Keratinocyte (primary cell): Measurements from ENCODE around the gene KLHDC3. TPM values are rescaled to one million over a fixed set of nuclear protein-coding genes. Genes with fewer than 3 reads are reported as not detected.

Source experiments
- DNase-seq: peaks from one replicate; pipeline ENCODE4 v3.0.0-alpha.2; 2011; ENCODE audit warnings: low read depth, missing footprints, low spot score
- FAIRE-seq: peaks from 2 replicates; lab custom pipeline; 2011; peaks lifted over from hg19 to GRCh38; lab: Jason Lieb, UNC
- H2AFZ ChIP-seq: 2 replicates; pipeline ENCODE4 v1.6.0; 2012; ENCODE audit warnings: low read length, control low read depth, inconsistent platforms; ENCODE audit not compliant: control insufficient read depth
- H3K27ac ChIP-seq: 2 replicates; pipeline ENCODE4 v1.5.1; 2011; ENCODE audit warnings: low read length; ENCODE audit not compliant: control insufficient read depth, insufficient read depth
- H3K27me3 ChIP-seq: 3 replicates; pipeline ENCODE4 v1.6.0; 2011; ENCODE audit warnings: low read length; ENCODE audit not compliant: control insufficient read depth, insufficient read depth; ENCODE audit errors: extremely low read depth
- H3K36me3 ChIP-seq, 2 experiments: 2 replicates in 1 of 2; 3 replicates in 1 of 2; pipeline ENCODE4 v1.5.1; 2011; ENCODE audit warnings: low read length in 2 of 2, mild to moderate bottlenecking in 1 of 2; ENCODE audit not compliant: control insufficient read depth in 2 of 2, insufficient read depth in 2 of 2; ENCODE audit errors: extremely low read depth in 1 of 2
- H3K4me1 ChIP-seq: 3 replicates; pipeline ENCODE4 v1.5.1; 2011; ENCODE audit warnings: low read length; ENCODE audit not compliant: control insufficient read depth, insufficient read depth; ENCODE audit errors: extremely low read depth
- H3K4me2 ChIP-seq: 3 replicates; pipeline ENCODE4 v1.6.0; 2011; ENCODE audit warnings: low read depth, low read length; ENCODE audit not compliant: control insufficient read depth, insufficient read depth; ENCODE audit errors: extremely low read depth
- H3K4me3 ChIP-seq, 3 experiments: fragments of 200-600 bp in 1 of 3; sonication (generic) in 1 of 3; 2 replicates in 2 of 3; 3 replicates in 1 of 3; pipeline ENCODE4 v1.5.1; 2011 to 2016; ENCODE audit warnings: low read length in 3 of 3, mild to moderate bottlenecking in 3 of 3, control low read depth in 2 of 3, inconsistent platforms in 1 of 3, low read depth in 1 of 3, mixed read lengths in 1 of 3, mixed run types in 1 of 3, moderate library complexity in 1 of 3; ENCODE audit not compliant: control insufficient read depth in 2 of 3, insufficient read depth in 2 of 3; ENCODE audit errors: extremely low read depth in 1 of 3
- H3K79me2 ChIP-seq: 2 replicates; pipeline ENCODE4 v1.6.0; 2012; ENCODE audit warnings: low read length; ENCODE audit not compliant: control insufficient read depth, insufficient read depth
- H3K9ac ChIP-seq: 3 replicates; pipeline ENCODE4 v1.6.0; 2011; ENCODE audit warnings: low read length; ENCODE audit not compliant: control insufficient read depth, insufficient read depth; ENCODE audit errors: extremely low read depth
- H3K9me1 ChIP-seq: 3 replicates; pipeline ENCODE4 v1.6.0; 2011; ENCODE audit warnings: low read length; ENCODE audit not compliant: control insufficient read depth, insufficient read depth; ENCODE audit errors: extremely low read depth
- H3K9me3 ChIP-seq: 2 replicates; pipeline ENCODE4 v1.5.1; 2012; ENCODE audit warnings: low read depth, low read length; ENCODE audit not compliant: control insufficient read depth
- H4K20me1 ChIP-seq: 3 replicates; pipeline ENCODE4 v1.6.0; 2011; ENCODE audit warnings: low read length; ENCODE audit not compliant: control insufficient read depth, insufficient read depth; ENCODE audit errors: extremely low read depth
- EZH2 ChIP-seq: IDR thresholded peaks from one replicate; pipeline ENCODE4 v1.6.1; 2012; ENCODE audit warnings: inconsistent platforms, mild to moderate bottlenecking, low read length, moderate library complexity
- dilution Hi-C: fragments of 300-500 bp; cut with MboI; formaldehyde crosslinking; loops from one replicate; pipeline ENCODE4 v1.7.0; 2020; ENCODE audit warnings: low sequenced_read_pairs; ENCODE audit not compliant: extremely low pct_ligation_motif_present
- polyA plus RNA-seq, 5 experiments: library from polyadenylated mRNA; depleted of rRNA in 3 of 5; stranded (reverse) in 3 of 5; stranded (forward) in 1 of 5; unstranded in 1 of 5; fragments of >200 nt; gene quantifications; 1 replicate in 1 of 5; 2 replicates in 3 of 5; 3 replicates in 1 of 5; pipeline versions ENCODE4 v1.2.1 to v1.2.3, GENCODE V29; 2011 to 2012; ENCODE audit warnings: missing spikeins in 2 of 5, low read depth in 1 of 5, low replicate concordance in 1 of 5
- TF ChIP-seq, protein P1 (sequence below), 3 experiments: IDR thresholded peaks in 1 of 3; conservative IDR thresholded peaks in 1 of 3; optimal IDR thresholded peaks in 1 of 3; 2 replicates in 2 of 3; 3 replicates in 1 of 3; pipeline versions ENCODE3 to v1.5.1; 2011; ENCODE audit warnings: low read length in 3 of 3, mild to moderate bottlenecking in 3 of 3, moderate library complexity in 2 of 3, control low read depth in 1 of 3, inconsistent platforms in 1 of 3; ENCODE audit not compliant: insufficient read depth in 2 of 3; ENCODE audit errors: extremely low read depth in 1 of 3

KLHDC3 gene
- polyA plus RNA-seq, 1 donor (not counting 4 experiments of a cell fraction or from before 2014, with no cell fraction given) = 24.8 TPM

GRCh38 chr6:43021270-43022047 is 7.4 kb downstream of the KLHDC3 start, which contains the start of gene RRP36:
Gene RRP36, plus strand, starts transcription at chr6:43021623. Its CDS starts 32 bp downstream, at chr6:43021655.
- peaks cover 8% of the 10 kb centered on the region for H3K4me1 ChIP-seq
- DNase-seq (no peak), FAIRE-seq (no peak)
- no peak for TF ChIP-seq EZH2
- TF ChIP-seq, protein P1, sequence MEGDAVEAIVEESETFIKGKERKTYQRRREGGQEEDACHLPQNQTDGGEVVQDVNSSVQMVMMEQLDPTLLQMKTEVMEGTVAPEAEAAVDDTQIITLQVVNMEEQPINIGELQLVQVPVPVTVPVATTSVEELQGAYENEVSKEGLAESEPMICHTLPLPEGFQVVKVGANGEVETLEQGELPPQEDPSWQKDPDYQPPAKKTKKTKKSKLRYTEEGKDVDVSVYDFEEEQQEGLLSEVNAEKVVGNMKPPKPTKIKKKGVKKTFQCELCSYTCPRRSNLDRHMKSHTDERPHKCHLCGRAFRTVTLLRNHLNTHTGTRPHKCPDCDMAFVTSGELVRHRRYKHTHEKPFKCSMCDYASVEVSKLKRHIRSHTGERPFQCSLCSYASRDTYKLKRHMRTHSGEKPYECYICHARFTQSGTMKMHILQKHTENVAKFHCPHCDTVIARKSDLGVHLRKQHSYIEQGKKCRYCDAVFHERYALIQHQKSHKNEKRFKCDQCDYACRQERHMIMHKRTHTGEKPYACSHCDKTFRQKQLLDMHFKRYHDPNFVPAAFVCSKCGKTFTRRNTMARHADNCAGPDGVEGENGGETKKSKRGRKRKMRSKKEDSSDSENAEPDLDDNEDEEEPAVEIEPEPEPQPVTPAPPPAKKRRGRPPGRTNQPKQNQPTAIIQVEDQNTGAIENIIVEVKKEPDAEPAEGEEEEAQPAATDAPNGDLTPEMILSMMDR (optimal IDR thresholded peaks at IDR 0.05 in 1 of 3, IDR thresholded peaks at IDR 0.05 in 1 of 3, conservative IDR thresholded peaks at IDR 0.05 in 1 of 3; ENCODE audit: extremely low read depth in 1 of 3, insufficient read depth in 2 of 3, low read length in 3 of 3) = no peak
- no peaks in the 10 kb centered on the region for H3K9me1 ChIP-seq
- H4K20me1 ChIP-seq = no peaks in the 10 kb centered on the region
- peak within 1 kb of the TSS; percentile 96 for H2AFZ ChIP-seq
- peak within 1 kb of the TSS; percentile 83 to 99 (median 97) for H3K4me3 ChIP-seq
- dilution Hi-C loops = no loop called here
- peaks cover 48% of the 10 kb centered on the region for H3K79me2 ChIP-seq
- H3K27ac ChIP-seq = peak within 1 kb of the TSS; percentile 80
- H3K27me3 ChIP-seq = no peaks in the 10 kb centered on the region
- peaks cover 24 to 26% of the 10 kb centered on the region in 2 experiments for H3K36me3 ChIP-seq
- peak within 1 kb of the TSS; percentile 93 for H3K9ac ChIP-seq
- H3K9me3 ChIP-seq = no peaks in the 10 kb centered on the region
- H3K4me2 ChIP-seq = peak within 1 kb of the TSS; percentile 90

DNA sequence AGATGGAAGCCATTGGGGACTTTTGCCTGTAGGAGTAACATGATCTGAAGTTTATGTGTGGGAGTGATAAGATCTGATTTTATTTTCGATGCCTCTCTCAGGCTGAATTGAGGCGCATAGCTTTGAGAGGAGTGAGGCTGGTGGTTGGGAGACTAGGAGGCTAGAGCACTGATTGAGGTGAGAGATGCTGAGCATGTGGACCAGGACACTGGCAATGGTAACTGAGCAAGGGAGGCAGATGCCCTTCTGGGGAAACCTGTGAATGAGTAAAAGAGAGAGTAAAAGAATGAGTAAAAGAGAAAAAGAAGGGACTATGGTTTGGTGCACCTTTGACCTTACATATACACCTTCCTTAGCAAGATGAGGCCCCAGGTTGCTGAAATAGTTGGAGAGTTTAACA is 10.4 kb downstream of the KLHDC3 start:
- DNase-seq = no peak
- H2AFZ ChIP-seq = no peak overlapping the region
- dilution Hi-C loops = no loop called here
- peaks cover 37% of the 10 kb centered on the region for H3K79me2 ChIP-seq
- H3K4me3 ChIP-seq = no peak overlapping the region
- no peak for FAIRE-seq
- H4K20me1 ChIP-seq = no peaks in the 10 kb centered on the region
- no peak overlapping the region for H3K4me2 ChIP-seq
- H3K9ac ChIP-seq = no peak overlapping the region
- TF ChIP-seq EZH2 = no peak
- TF ChIP-seq, protein P1 (optimal IDR thresholded peaks at IDR 0.05 in 1 of 3, IDR thresholded peaks at IDR 0.05 in 1 of 3, conservative IDR thresholded peaks at IDR 0.05 in 1 of 3; ENCODE audit: extremely low read depth in 1 of 3, insufficient read depth in 2 of 3, low read length in 3 of 3) = no peak
- H3K27ac ChIP-seq = no peak overlapping the region
- H3K9me1 ChIP-seq = no peaks in the 10 kb centered on the region
- H3K27me3 ChIP-seq = no peaks in the 10 kb centered on the region
- H3K4me1 ChIP-seq = peaks cover 8% of the 10 kb centered on the region
- peaks cover 25 to 41% of the 10 kb centered on the region in 2 experiments for H3K36me3 ChIP-seq
- H3K9me3 ChIP-seq = no peaks in the 10 kb centered on the region
